UCSD-AML1 (cell line): ENCODE results near the gene KCNS1.
"Not testable (repeated sequence)": the region's sequence is repeated elsewhere in the genome, so short reads cannot be mapped to it uniquely, and the experiment has no call there.

Source experiments
- DNase-seq: peaks from one replicate; lab custom pipeline; 2025; ENCODE audit not compliant: unreplicated experiment; lab: John Stamatoyannopoulos, UW

KCNS1 gene

GRCh38 chr20:45100563-45101245 is at the start of gene KCNS1:
Gene KCNS1 (minus strand): TSS chr20:45101127. CDS start chr20:45099236, 1,891 bp downstream.
- DNase-seq = peak; percentile 59

GRCh38 chr20:45149062-45149461 is 48.1 kb upstream of the KCNS1 start:
- no peak for DNase-seq

GRCh38 chr20:45140836-45141235 is 39.9 kb upstream of the KCNS1 start:
- DNase-seq = no peak

- not testable (repeated sequence) for DNase-seq
Observed at GRCh38 chr20:45139733-45140375, 38.9 kb upstream of the KCNS1 start.

- peak; percentile 61 for DNase-seq
Observed at GRCh38 chr20:45138561-45139300, 37.8 kb upstream of the KCNS1 start.

- DNase-seq = no peak
Observed at GRCh38 chr20:45136911-45137310, 36.0 kb upstream of the KCNS1 start.

- no peak for DNase-seq
Observed at GRCh38 chr20:45128099-45128498, 27.2 kb upstream of the KCNS1 start.

GRCh38 chr20:45124365-45124764 is 23.4 kb upstream of the KCNS1 start, which contains the start of gene WFDC12:
Gene WFDC12 (minus strand): TSS chr20:45124465. CDS start chr20:45124447, 18 bp downstream.
- no peak for DNase-seq

GRCh38 chr20:45121388-45121787 is 20.5 kb upstream of the KCNS1 start:
- no peak for DNase-seq

- no peak for DNase-seq
Observed at GRCh38 chr20:45119556-45120266, 18.8 kb upstream of the KCNS1 start.

GRCh38 chr20:45118028-45118427 is 17.1 kb upstream of the KCNS1 start:
- DNase-seq = no peak

GRCh38 chr20:45117581-45117980 is 16.7 kb upstream of the KCNS1 start:
- no peak for DNase-seq

- DNase-seq = no peak
Observed at GRCh38 chr20:45115829-45116228, 14.9 kb upstream of the KCNS1 start.

GRCh38 chr20:45115386-45115774 is 14.5 kb upstream of the KCNS1 start:
- no peak for DNase-seq

GRCh38 chr20:45114465-45115385 is 13.8 kb upstream of the KCNS1 start, which contains the start of gene WFDC5:
Gene WFDC5 (minus strand): TSS chr20:45115174. CDS start chr20:45115083, 91 bp downstream.
- no peak for DNase-seq

GRCh38 chr20:45113865-45114264 is 12.9 kb upstream of the KCNS1 start:
- no peak for DNase-seq

GRCh38 chr20:45112754-45113153 is 11.8 kb upstream of the KCNS1 start:
- no peak for DNase-seq

GRCh38 chr20:45111799-45112471 is 11.0 kb upstream of the KCNS1 start:
- no peak for DNase-seq

- no peak for DNase-seq
Observed at GRCh38 chr20:45111285-45111684, 10.4 kb upstream of the KCNS1 start.

- no peak for DNase-seq
Observed at GRCh38 chr20:45110301-45110700, 9.4 kb upstream of the KCNS1 start.
